ENCODE data around the gene NACC1. TPM values are rescaled to one million over a fixed set of nuclear protein-coding genes. Genes with fewer than 3 reads are reported as not detected.

The NACC1 gene
- total and polyA plus RNA-seq, 2 donors (not counting 3 experiments of a cell fraction or from before 2014, with no cell fraction given) = 97.6 to 120 TPM

DNA sequence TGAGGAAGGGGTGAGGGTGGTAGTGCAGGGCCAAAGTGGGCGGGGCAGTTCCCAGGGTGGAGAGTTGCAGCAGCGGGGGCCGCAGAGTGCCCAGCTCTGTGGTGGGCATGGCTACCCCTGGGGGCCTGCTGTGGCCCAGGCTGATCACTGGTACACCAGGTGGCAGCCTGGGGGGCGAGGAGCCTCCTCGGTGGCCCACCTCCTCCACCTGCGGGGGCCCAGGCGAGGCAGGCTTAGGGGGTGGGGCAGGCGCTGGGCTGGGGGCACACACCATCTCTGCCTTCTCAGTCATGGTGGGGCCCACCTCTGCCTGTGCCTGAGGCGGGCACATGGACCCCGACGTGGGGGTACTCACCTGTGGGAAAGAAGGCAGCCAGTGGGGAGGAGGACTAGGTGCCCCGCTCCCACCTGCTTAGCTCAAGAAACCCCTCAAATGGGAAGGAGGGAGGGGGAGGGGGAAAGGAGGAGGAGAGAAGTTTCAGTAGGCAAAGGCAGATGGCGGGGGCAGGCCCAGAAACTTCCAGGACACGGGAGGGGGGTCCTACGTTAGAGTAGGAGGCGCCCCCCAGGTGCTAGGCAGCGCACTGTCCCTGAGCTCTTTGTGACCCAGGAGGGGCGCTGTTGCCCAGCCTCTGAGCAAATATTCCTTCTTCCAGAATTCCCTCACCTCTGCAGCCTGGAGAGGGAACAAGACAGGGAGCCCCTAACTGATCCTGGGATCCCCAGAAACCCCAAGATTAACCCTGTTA lies 17.0 kb upstream of the NACC1 start:
- BruUV-seq (replicated peaks) = no TSS peak
- peak; percentile 60 for DNase-seq (ENCODE audit: low read depth, low spot score)
- dilution Hi-C loops (cut with MboI; ENCODE audit: extremely low pct_ligation_motif_present, low sequenced_read_pairs) = no loop called here

More for the DNA sequence above, 17.0 kb upstream of the NACC1 start:
- CTCF ChIA-PET = interaction anchor here (0.5 to 2.5 kb wide), 27 partner anchors 10 to 175 kb away, joined by 3 to 26 read pairs (median 4); partner anchors contain the start of genes IER2, NACC1, STX10 and TRMT1
- Histone ChIP-seq H3K4me1 (ENCODE audit: control insufficient read depth, extremely low read depth, insufficient read depth, low read length) (peaks cover 50% of the 10 kb centered on the region), H3K9me1 (replicated peaks; ENCODE audit: control insufficient read depth, extremely low read depth, insufficient read depth, low read length) (no peaks in the 10 kb centered on the region), H3K4me2 (ENCODE audit: insufficient read depth, low read length) (peak overlapping the region; percentile 96), H3K79me2 (ENCODE audit: control insufficient read depth, insufficient read depth, low read length) (peaks cover 30% of the 10 kb centered on the region), H3K36me3 (ENCODE audit: control insufficient read depth in 2 of 2, extremely low read depth in 1 of 2, insufficient read depth in 2 of 2, low read length in 2 of 2) (peaks cover 2 to 3% of the 10 kb centered on the region in 2 experiments), H3K9me3 (replicated peaks; ENCODE audit: control insufficient read depth, insufficient read depth, low read length) (no peaks in the 10 kb centered on the region), H3K27me3 (ENCODE audit: control insufficient read depth in 2 of 2, insufficient read depth in 2 of 2, low read length in 2 of 2) (no peaks in the 10 kb centered on the region), H3K4me3 (replicated peaks in 1 of 3; ENCODE audit: insufficient read depth in 1 of 3, low read depth in 1 of 3, low read length in 3 of 3) (peak overlapping the region; percentile 63 to 95 (median 85)), H3K27ac (ENCODE audit: insufficient read depth, low read depth, low read length) (peak overlapping the region; percentile 76), H3K9ac (replicated peaks; ENCODE audit: extremely low read depth, insufficient read depth, low read length) (peak overlapping the region; percentile 96), H4K20me1 (replicated peaks; ENCODE audit: control insufficient read depth, extremely low read depth, insufficient read depth, low read length) (no peaks in the 10 kb centered on the region), H2AFZ (ENCODE audit: low read depth, low read length) (no peak overlapping the region)
- POLR2A ChIA-PET = interaction anchor here (0.8 to 2.1 kb wide), 4 partner anchors 40 to 54 kb away, joined by 3 to 8 read pairs (median 4); no protein-coding TSS in a partner anchor
- peak; percentile 58 for FAIRE-seq
- TF ChIP-seq JUN (IDR thresholded peaks at IDR 0.05; ENCODE audit: borderline replicate concordance, insufficient read depth, insufficient read length, low read depth) (no peak), GATA2 (IDR thresholded peaks at IDR 0.05; ENCODE audit: insufficient read depth, insufficient read length, low read depth, low read length) (no peak), FOS (IDR thresholded peaks at IDR 0.05; ENCODE audit: borderline replicate concordance, insufficient read depth, low read length) (no peak), EZH2 (IDR thresholded peaks at IDR 0.05; ENCODE audit: borderline replicate concordance, low read depth, low read length, severe bottlenecking) (no peak), MYC (IDR thresholded peaks at IDR 0.05; ENCODE audit: low read depth, low read length) (no peak), POLR2AphosphoS5 (IDR thresholded peaks at IDR 0.05; ENCODE audit: insufficient read depth, low read depth, low read length) (no peak), POLR2A (IDR thresholded peaks at IDR 0.05; ENCODE audit: low read depth, low read length) (peak; percentile 51)
- TF ChIP-seq, protein P1, sequence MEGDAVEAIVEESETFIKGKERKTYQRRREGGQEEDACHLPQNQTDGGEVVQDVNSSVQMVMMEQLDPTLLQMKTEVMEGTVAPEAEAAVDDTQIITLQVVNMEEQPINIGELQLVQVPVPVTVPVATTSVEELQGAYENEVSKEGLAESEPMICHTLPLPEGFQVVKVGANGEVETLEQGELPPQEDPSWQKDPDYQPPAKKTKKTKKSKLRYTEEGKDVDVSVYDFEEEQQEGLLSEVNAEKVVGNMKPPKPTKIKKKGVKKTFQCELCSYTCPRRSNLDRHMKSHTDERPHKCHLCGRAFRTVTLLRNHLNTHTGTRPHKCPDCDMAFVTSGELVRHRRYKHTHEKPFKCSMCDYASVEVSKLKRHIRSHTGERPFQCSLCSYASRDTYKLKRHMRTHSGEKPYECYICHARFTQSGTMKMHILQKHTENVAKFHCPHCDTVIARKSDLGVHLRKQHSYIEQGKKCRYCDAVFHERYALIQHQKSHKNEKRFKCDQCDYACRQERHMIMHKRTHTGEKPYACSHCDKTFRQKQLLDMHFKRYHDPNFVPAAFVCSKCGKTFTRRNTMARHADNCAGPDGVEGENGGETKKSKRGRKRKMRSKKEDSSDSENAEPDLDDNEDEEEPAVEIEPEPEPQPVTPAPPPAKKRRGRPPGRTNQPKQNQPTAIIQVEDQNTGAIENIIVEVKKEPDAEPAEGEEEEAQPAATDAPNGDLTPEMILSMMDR (IDR thresholded peaks at IDR 0.05; ENCODE audit: extremely low read depth in 1 of 2, insufficient read depth in 1 of 2, low read depth in 1 of 2, low read length in 2 of 2) = peak; percentile 53 to 79
- TF ChIP-seq, protein P2, sequence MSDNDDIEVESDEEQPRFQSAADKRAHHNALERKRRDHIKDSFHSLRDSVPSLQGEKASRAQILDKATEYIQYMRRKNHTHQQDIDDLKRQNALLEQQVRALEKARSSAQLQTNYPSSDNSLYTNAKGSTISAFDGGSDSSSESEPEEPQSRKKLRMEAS (IDR thresholded peaks at IDR 0.05; ENCODE audit: insufficient read depth, insufficient read length) = no peak
- intact Hi-C loops (cut with micrococcal nuclease) = loop anchor here (1.0 to 5.0 kb wide), 3 partner anchors 146 to 906 kb away; partner anchors contain the start of gene RFX1
